NCI-H345 (cell line): ENCODE measurements around the gene ABHD11.
"Not testable (repeated sequence)": the region's sequence is repeated elsewhere in the genome, so short reads cannot be mapped to it uniquely, and the experiment has no call there.

Source experiments
- DNase-seq: peaks from one replicate; lab custom pipeline; 2025; lab: John Stamatoyannopoulos, UW

The ABHD11 gene

GRCh38 chr7:73718905-73719805 is 19.4 kb downstream of the ABHD11 start, which contains the start of gene STX1A:
Gene STX1A (minus strand): TSS chr7:73719669. CDS start chr7:73719631, 38 bp downstream.
- peak; percentile 73 for DNase-seq

DNA sequence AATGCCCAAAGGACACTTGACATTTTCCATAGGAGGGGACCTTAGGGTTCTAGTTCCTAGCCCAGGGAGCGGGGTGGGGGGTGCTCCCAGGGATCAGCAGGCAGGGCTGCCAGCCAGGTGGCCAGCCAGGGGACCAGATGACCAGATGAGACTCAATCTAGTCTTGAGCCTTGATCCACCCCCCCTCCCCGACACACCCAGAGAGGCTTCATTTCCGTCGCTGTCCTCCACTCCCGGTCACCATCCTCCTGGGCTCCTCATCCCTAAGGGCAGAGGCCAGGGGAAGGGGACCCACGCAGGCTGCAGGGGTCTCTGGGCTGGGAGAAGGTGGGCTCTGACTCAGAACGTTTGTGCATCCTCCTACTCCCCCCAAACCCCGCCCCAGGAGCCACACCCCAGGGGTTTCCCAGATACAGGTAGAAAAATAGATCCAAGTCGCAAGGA is 20.1 kb downstream of the ABHD11 start:
- no peak for DNase-seq

GRCh38 chr7:73717991-73718405 is 20.6 kb downstream of the ABHD11 start:
- no peak for DNase-seq

GRCh38 chr7:73717025-73717807 is 21.4 kb downstream of the ABHD11 start:
- no peak for DNase-seq

GRCh38 chr7:73716318-73716890 is 22.2 kb downstream of the ABHD11 start:
- DNase-seq, result no peak

- DNase-seq, result peak; percentile 80
Observed at GRCh38 chr7:73715648-73716317, 22.8 kb downstream of the ABHD11 start.

DNA sequence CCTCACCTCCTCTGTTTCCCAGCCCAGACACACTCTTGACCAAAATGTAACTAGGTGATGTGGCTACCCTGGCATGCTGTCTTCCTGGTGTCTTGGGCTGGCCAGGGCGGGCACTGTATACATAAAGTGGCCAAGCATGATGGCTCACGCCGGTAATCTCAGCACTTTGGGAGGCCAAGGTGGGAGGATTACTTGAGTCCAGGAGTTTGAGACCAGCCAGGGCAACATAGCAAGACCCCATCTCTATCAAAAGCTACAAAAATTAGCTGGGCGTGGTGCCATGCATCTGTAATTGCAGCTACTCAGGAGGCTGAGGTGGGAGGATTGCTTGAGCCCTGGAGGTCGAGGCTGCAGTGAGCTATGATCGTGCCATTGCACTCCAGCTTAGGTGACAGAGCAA is 25.3 kb downstream of the ABHD11 start:
- not testable (repeated sequence) for DNase-seq

DNA sequence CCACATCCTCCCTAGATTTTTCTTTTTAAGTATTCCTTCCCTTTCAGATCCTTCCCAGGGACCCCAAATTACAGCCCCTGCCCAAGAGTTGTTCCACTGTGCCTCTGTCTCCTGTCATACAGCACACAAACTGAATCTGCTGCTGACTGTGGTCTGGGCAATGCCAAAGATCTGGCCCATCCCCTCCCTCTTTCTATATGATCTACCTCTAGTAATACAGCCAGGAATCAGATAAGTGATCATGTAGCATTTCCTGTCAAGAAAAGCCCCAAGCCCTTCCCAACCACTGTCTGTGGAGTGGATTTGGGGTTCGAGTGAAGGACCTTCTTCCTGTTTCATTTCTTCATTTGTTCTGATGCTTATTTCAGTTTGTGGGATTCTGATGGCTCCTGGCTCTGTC is 25.8 kb downstream of the ABHD11 start:
- no peak for DNase-seq

- no peak for DNase-seq
Observed at GRCh38 chr7:73708961-73709549, 29.5 kb downstream of the ABHD11 start.

- peak; percentile 76 for DNase-seq
Observed at GRCh38 chr7:73707045-73707631, 31.5 kb downstream of the ABHD11 start.

DNA sequence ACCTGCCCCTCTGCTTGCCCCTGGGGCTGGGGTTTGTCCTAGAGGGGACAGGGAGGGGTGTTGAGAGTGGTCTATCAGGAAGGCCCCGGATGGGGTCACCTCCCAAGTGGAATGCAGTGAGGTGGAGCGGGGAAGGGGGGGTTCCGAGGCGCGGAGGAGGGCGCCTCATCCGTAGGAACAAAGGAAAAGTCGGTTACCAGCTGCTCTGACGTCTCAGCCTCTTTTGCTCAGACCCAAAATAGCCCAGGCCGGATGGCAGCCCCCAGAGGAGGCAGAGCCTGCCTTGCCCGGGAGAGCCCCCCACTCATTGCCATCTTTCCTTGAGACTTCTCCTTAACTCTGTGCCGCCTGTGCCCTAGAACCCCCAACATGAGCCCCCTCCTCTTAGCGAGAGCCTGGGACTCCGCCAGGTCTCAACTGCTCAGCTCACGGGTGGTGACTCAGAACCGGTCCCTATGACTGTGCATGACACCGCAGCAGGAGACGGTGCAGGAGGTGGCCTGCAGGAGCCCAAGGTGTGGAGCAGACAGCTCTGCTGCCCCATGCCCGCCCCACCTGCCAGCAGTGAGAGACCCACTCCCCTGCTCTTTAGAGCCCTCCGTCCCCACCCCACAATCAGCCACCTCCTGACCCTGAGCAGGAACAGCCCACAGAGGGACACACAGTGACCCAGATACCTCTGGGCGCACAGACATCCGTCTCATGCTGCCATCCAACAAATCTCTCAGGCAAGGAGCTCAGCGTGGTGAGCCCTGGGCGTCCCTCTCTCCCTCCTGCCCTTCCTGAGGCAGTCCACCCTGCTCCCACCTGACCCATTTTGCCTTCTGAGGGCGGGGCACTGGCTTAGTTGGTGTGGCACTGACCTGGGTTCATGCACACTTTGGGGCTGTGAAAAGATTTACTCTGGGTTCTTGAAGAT is 32.2 kb downstream of the ABHD11 start:
- DNase-seq, result no peak

- DNase-seq, result no peak
Observed at GRCh38 chr7:73705551-73705920, 33.1 kb downstream of the ABHD11 start.

DNA sequence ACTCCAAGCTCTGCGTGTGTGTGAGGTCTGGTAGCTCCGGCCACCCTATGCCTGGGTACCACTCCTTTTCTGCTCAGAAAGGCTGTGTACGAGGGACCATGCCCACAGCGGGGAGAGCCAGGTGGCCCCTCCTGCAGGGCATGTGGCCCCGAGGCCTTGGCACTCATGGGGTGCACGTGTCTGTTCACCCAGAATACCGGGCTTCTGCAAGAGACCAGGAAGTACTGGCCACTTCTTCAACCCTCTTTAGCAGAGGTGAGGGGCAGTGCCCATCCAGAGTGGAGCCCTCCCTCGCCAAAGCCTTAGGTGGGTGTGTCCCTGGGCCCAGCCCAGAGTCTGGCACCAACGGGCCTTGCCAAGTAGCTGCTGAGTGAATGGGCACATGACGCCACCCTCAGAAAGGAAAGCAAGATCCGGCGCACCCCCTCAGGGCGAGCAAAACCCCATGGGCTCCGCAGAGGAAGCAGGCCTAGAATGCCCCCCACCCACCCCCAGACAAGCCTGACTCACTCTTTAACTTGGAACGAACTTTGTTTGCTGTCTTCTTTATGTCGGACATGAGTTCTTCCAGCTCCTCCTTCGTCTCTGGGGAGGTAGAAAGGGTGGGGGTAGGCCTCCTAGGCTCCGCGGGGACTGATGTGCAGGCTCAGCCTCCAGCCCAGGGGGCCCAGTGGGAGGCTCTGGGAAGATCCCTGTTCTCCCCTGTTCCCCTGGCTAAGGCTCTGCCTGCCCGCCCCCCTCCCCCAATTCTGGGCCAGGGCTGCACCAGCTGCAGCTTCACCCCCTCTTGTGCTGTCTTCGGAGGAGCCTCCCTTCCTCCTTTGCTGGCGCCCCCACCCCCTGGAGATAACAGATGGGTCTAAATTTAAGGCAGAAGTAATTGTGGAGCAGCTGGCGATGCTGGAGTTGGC is 33.7 kb downstream of the ABHD11 start:
- DNase-seq, result no peak

- DNase-seq, result no peak
Observed at GRCh38 chr7:73703757-73704639, 34.6 kb downstream of the ABHD11 start.

DNA sequence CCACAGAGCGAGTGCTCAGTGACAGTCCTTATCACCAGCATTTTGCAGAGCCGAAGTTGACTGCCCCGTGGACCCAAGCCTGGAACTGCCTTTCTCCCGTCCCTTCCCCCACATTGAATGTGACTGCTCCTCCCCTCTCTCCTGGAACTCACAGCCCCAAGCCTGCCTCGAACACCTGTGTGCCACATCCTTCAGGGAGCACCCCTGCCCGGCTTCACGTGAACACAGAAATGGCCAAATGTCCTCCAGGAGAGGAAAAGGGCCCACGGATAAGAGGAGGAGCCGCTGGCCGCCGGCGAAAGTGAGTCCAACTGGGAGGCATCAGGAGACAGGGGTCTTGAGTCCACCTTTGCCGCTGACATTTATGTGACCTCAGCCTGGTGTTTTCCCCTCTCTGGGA is 35.4 kb downstream of the ABHD11 start:
- no peak for DNase-seq

- no peak for DNase-seq
Observed at GRCh38 chr7:73702665-73703064, 35.9 kb downstream of the ABHD11 start.

GRCh38 chr7:73702226-73702625 is 36.4 kb downstream of the ABHD11 start:
- no peak for DNase-seq
